ENCODE measurements around the gene SLC16A7. TPM values are rescaled to one million over a fixed set of nuclear protein-coding genes. Genes with fewer than 3 reads are reported as not detected.
A peak's percentile ranks its signal among the peaks of the same experiment; 100 is the strongest.

SLC16A7 gene
- total RNA-seq, 6 experiments from 2014 or later: 38.3 to 49.6 (median 41.7) TPM

DNA sequence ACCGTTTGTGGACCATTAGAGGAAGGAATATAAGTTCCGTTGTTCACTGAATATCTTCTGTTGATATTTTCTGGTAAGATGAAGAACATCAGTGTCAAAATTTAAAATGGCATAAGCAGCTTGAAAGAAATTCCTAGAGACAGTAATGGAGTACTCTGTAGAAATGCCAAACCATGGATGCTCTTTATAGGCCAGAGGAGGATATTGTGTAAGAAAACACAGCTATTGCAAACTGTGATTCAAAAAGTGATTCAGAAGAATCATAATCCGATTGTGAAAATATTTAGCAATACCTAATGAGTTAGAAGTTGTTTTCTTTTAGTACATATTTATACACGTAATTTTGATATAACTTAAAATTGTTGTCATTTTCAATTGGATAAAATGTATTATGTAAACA, 102.8 kb downstream of the SLC16A7 start:
- TF ChIP-seq CTCF (IDR thresholded peaks at IDR 0.05): no peak
- Mint-ChIP-seq H3K4me3 (no peak overlapping the region), H3K27me3 (ENCODE audit: insufficient read depth) (no peaks in the 10 kb centered on the region), H3K36me3 (ENCODE audit: low read depth) (peaks cover 5% of the 10 kb centered on the region), H3K9me3 (no peaks in the 10 kb centered on the region), H3K27ac (peak overlapping the region; percentile 65), H3K4me1 (ENCODE audit: low read depth) (peaks cover 46% of the 10 kb centered on the region)
- DNase-seq: peak; percentile 58

DNA sequence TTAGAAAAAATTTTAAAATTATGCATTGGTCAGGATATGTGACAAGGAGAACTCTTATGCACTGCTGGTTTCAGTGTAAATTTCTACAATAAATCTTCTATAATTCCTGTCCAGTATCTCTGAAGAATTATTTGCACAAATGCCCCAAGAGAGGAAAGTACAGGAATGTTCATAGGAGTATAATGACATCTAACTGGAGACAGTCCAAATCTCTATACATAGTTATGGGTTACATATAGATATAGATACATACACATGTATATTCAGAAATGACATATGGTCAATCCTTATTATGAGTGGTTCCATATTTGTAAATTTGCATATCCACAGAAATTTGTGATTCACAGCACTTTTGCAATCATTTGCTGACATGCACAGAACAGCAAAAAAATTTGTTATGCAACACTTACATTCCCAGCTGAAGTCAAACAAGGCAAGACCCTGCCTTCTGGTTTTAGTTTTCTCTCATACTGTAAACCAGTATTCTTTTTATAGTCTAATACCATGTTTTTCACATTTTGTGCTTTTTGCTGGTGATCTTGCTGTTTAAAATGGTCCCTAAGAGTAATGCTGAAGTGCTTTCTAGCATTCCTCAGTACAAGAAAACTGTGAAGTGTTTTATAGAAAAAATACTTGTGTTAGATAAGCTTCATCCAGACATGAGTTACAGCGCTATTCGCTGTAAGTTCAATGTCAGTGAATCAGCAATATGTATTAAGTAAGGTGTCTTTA, 103.8 kb downstream of the SLC16A7 start:
- Mint-ChIP-seq H3K27ac (peak overlapping the region; percentile 43; the same call in 1 of the 2 replicates), H3K4me1 (ENCODE audit: low read depth) (peaks cover 42% of the 10 kb centered on the region), H3K36me3 (ENCODE audit: low read depth) (peaks cover 5% of the 10 kb centered on the region), H3K9me3 (no peaks in the 10 kb centered on the region), H3K4me3 (peak overlapping the region; percentile 50; the same call in 1 of the 2 replicates), H3K27me3 (ENCODE audit: insufficient read depth) (no peaks in the 10 kb centered on the region)
- peak; percentile 53 for DNase-seq
- TF ChIP-seq CTCF (IDR thresholded peaks at IDR 0.05): no peak

GRCh38 chr12:59700153-59700450, 104.3 kb downstream of the SLC16A7 start:
- no peak overlapping the region; the same call in 1 of the 2 replicates for H3K4me3 Mint-ChIP-seq
- no peaks in the 10 kb centered on the region for H3K27me3 Mint-ChIP-seq (ENCODE audit: insufficient read depth)
- TF ChIP-seq CTCF (IDR thresholded peaks at IDR 0.05): no peak
- H3K36me3 Mint-ChIP-seq (ENCODE audit: low read depth): peaks cover 5% of the 10 kb centered on the region
- DNase-seq: no peak
- H3K9me3 Mint-ChIP-seq: no peaks in the 10 kb centered on the region
- H3K4me1 Mint-ChIP-seq (ENCODE audit: low read depth): peaks cover 38% of the 10 kb centered on the region
- H3K27ac Mint-ChIP-seq: peak overlapping the region; percentile 43; the same call in 1 of the 2 replicates

DNA sequence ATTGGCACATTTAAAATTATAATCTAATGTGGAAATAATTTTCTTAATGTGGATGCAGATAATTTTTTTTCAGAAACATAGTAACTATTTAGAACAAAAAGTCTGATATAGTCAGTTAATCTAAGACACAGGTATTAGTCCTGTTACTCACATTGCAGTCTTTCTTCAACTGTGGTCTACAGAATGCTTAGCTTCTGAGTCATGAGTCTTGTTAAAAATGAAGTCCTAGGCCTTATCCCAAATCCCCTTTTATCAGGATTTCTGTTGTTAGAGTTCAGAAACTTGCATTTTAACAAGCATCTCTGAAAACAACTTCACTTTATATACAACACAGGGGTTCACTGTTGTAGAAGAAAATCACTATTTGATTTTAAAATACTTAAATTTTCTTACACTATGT, 112.2 kb downstream of the SLC16A7 start:
- Mint-ChIP-seq H3K36me3 (ENCODE audit: low read depth) (peaks cover 10% of the 10 kb centered on the region), H3K27me3 (ENCODE audit: insufficient read depth) (no peaks in the 10 kb centered on the region), H3K27ac (peak overlapping the region; percentile 58; the same call in 1 of the 2 replicates), H3K9me3 (no peaks in the 10 kb centered on the region), H3K4me3 (no peak overlapping the region), H3K4me1 (ENCODE audit: low read depth) (peaks cover 29% of the 10 kb centered on the region)
- TF ChIP-seq CTCF (IDR thresholded peaks at IDR 0.05): no peak
- DNase-seq: peak; percentile 72

GRCh38 chr12:59708484-59708883, 112.7 kb downstream of the SLC16A7 start:
- no peaks in the 10 kb centered on the region for H3K9me3 Mint-ChIP-seq
- no peak overlapping the region for H3K4me3 Mint-ChIP-seq
- peak overlapping the region; percentile 58 for H3K27ac Mint-ChIP-seq
- peaks cover 29% of the 10 kb centered on the region for H3K4me1 Mint-ChIP-seq (ENCODE audit: low read depth)
- H3K27me3 Mint-ChIP-seq (ENCODE audit: insufficient read depth): no peaks in the 10 kb centered on the region
- DNase-seq: no peak
- H3K36me3 Mint-ChIP-seq (ENCODE audit: low read depth): peaks cover 10% of the 10 kb centered on the region
- TF ChIP-seq CTCF (IDR thresholded peaks at IDR 0.05): no peak
